Left lung (tissue), 10 donors: ENCODE data around the gene ITGA11. TPM values are rescaled to one million over a fixed set of nuclear protein-coding genes. Genes with fewer than 3 reads are reported as not detected.

ENCODE experiments used
- ATAC-seq: fragments of 200-7000 bp; cut with Tn5 transposase; one replicate; pipeline ENCODE4 v1.9.1; 2020; ENCODE audit warnings: moderate library complexity
- DNase-seq, 4 donors: peaks; one replicate each; pipeline ENCODE4 v3.0.0-alpha.2; 2013 to 2020
- H3K27ac ChIP-seq, 2 donors: fragments of 200-600 bp; sonication (generic) in 1 of 2; one replicate each; pipeline versions ENCODE4 v1.5.0 to v1.8.0; 2020 to 2021
- H3K27me3 ChIP-seq, 2 donors: fragments of 200-600 bp; sonication (generic) in 1 of 2; one replicate each; pipeline versions ENCODE4 v1.5.0 to v1.8.0; 2020 to 2021
- H3K36me3 ChIP-seq, 2 donors: fragments of 200-600 bp; sonication (generic) in 1 of 2; one replicate each; pipeline versions ENCODE4 v1.5.0 to v1.8.0; 2020 to 2021
- H3K4me1 ChIP-seq, 2 donors: fragments of 200-600 bp; one replicate each; pipeline ENCODE4 v1.8.0; 2021
- H3K4me3 ChIP-seq, 2 donors: fragments of 200-600 bp; sonication (generic) in 1 of 2; one replicate each; pipeline versions ENCODE4 v1.5.0 to v1.8.0; 2020 to 2021; ENCODE audit warnings: mild to moderate bottlenecking in 1 of 2
- H3K9me3 ChIP-seq, 2 donors: fragments of 200-600 bp; sonication (generic) in 1 of 2; one replicate each; pipeline versions ENCODE4 v1.5.0 to v1.8.0; 2020 to 2021
- CTCF ChIP-seq, 2 donors: fragments of 200-600 bp; sonication (generic) in 1 of 2; IDR thresholded peaks; one replicate each; pipeline versions ENCODE4 v1.5.0 to v1.8.0; 2021; ENCODE audit warnings: antibody characterized with exemption in 2 of 2
- intact Hi-C, 2 donors: fragments of 100-400 bp; cut with DNase I; formaldehyde crosslinking; loops; one replicate each; pipeline versions ENCODE4 v1.11.2 to v1.14.2; 2022
- polyA plus RNA-seq, 6 donors: library from polyadenylated mRNA; unstranded; fragments of 120-200 nt; gene quantifications; one replicate each; pipeline ENCODE4 v1.2.1, GENCODE V29; 2013; ENCODE audit not compliant: insufficient read length in 6 of 6
- total RNA-seq, 2 donors: library from RNA; stranded (reverse); fragmentation: NEBNext Ultra II Directional; extraction: Animal tissue kit (Norgen Biotek cat#: 25700); gene quantifications; one replicate each; pipeline ENCODE4 v1.2.1, GENCODE V29; 2021
- donor health status: DM: no; HTN: yes; CAD: no.
- donor health status: DM: no; HTN: no; CAD: no.

Gene ITGA11
- total and polyA plus RNA-seq, 8 donors, result 1.1 to 7.3 (median 1.8) TPM

GRCh38 chr15:68414591-68414990 is 17.4 kb downstream of the ITGA11 start:
- Histone ChIP-seq H3K27ac (no peak overlapping the region), H3K27me3 (no peaks in the 10 kb centered on the region), H3K4me3 (no peak overlapping the region), H3K9me3 (no peaks in the 10 kb centered on the region), H3K36me3 (no peaks in the 10 kb centered on the region), H3K4me1 (peaks cover 0 to 4% of the 10 kb centered on the region in 2 donors)
- intact Hi-C loops, result no loop called here
- no peak for TF ChIP-seq CTCF (IDR thresholded peaks at IDR 0.05)
- DNase-seq (no peak), ATAC-seq (no peak)

GRCh38 chr15:68414206-68414555 is 17.8 kb downstream of the ITGA11 start:
- no peak for TF ChIP-seq CTCF (IDR thresholded peaks at IDR 0.05)
- H3K27me3 ChIP-seq, result no peaks in the 10 kb centered on the region
- intact Hi-C loops, result no loop called here
- H3K4me3 ChIP-seq, result no peak overlapping the region
- H3K27ac ChIP-seq, result no peak overlapping the region
- DNase-seq, result no peak
- no peaks in the 10 kb centered on the region for H3K36me3 ChIP-seq
- H3K4me1 ChIP-seq, result peaks cover 0 to 4% of the 10 kb centered on the region in 2 donors
- no peak for ATAC-seq
- no peaks in the 10 kb centered on the region for H3K9me3 ChIP-seq

- TF ChIP-seq CTCF (IDR thresholded peaks at IDR 0.05), result no peak
- peak in 1 of 4 donors; percentile 48 for DNase-seq
These were observed 18.4 kb downstream of the ITGA11 start for GRCh38 chr15:68413363-68414205.

GRCh38 chr15:68412218-68412617 is 19.7 kb downstream of the ITGA11 start:
- H3K27ac ChIP-seq, result no peak overlapping the region

More at GRCh38 chr15:68413363-68414205, 18.4 kb downstream of the ITGA11 start:
- no peaks in the 10 kb centered on the region for H3K9me3 ChIP-seq
- H3K4me3 ChIP-seq, result no peak overlapping the region
- H3K27ac ChIP-seq, result no peak overlapping the region
- H3K27me3 ChIP-seq, result no peaks in the 10 kb centered on the region
- no peak for ATAC-seq
- no peaks in the 10 kb centered on the region for H3K36me3 ChIP-seq
- intact Hi-C loops, result no loop called here
- H3K4me1 ChIP-seq, result peaks cover 0 to under 1% of the 10 kb centered on the region in 2 donors

More at GRCh38 chr15:68412218-68412617, 19.7 kb downstream of the ITGA11 start:
- no peak for TF ChIP-seq CTCF (IDR thresholded peaks at IDR 0.05)
- H3K4me1 ChIP-seq, result no peaks in the 10 kb centered on the region
- no peaks in the 10 kb centered on the region for H3K27me3 ChIP-seq
- ATAC-seq, result no peak
- H3K4me3 ChIP-seq, result no peak overlapping the region
- no peaks in the 10 kb centered on the region for H3K36me3 ChIP-seq
- no peak for DNase-seq
- no peaks in the 10 kb centered on the region for H3K9me3 ChIP-seq
- intact Hi-C loops, result no loop called here
